ENCODE results near the gene TEX19. TPM values are rescaled to one million over a fixed set of nuclear protein-coding genes. Genes with fewer than 3 reads are reported as not detected.

The TEX19 gene
- total and polyA plus RNA-seq, 2 of the 8 experiments (the other 6 are each of a cell fraction or from before 2014, with no cell fraction given), result 0.54 to 0.80 TPM

DNA sequence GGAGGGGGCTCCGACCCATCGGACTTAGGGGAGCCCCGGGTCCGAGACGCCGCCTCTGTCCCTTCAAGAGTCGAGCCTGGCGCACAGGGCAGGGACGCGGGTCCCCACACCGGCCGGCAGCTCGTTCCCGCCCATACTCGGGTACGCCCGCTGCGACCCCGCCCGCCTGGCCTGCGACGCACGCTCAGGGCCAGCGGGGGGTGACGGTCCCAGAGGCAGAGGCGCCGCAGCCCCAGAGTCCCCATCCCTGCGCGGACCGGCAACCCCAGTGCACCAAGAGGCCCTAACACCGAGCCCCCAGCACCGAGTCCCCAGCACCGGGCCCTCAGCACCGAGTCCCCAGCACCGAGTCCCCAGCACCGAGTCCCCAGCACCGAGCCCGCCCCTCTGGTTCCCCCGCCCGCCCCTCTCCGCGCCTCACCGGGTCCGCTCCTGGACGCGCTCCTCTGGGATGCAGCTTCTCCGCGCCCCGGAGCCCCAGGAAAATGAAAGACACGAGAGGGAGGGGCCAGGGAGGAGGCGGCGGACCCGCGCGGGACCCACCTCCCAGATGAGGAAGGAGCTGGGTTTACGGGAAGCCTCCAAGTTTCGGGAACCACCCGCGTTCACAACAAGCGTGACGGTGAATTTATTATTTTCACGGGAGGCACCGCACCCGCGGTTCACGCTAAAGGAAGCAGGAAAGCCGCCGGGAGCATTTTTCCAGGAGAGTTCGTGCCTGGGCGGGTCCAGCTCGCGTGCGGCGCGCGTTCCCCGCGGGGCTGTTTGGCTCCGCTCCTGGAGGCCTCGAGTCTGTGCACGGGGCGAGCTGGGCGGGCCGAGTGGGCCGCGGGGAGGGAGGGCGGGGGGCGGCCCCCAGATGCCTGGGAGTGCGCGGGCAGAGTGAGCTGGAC is 25.5 kb upstream of the TEX19 start, which contains the start of gene SECTM1 (continued):
- TF ChIP-seq, protein P1, sequence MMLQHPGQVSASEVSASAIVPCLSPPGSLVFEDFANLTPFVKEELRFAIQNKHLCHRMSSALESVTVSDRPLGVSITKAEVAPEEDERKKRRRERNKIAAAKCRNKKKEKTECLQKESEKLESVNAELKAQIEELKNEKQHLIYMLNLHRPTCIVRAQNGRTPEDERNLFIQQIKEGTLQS (IDR thresholded peaks at IDR 0.05; ENCODE audit: insufficient read depth, low read depth, low read length), result no peak
- TF ChIP-seq BRCA1 (IDR thresholded peaks at IDR 0.05; ENCODE audit: low read depth, low read length) (no peak), YY1 (IDR thresholded peaks at IDR 0.05; ENCODE audit: low read depth, low read length) (no peak), POLR2AphosphoS5 (IDR thresholded peaks at IDR 0.05; ENCODE audit: low read depth, low read length) (no peak), ZNF274 (IDR thresholded peaks at IDR 0.05; ENCODE audit: borderline replicate concordance, extremely low read depth, low read length) (no peak), PHF8 (conservative IDR thresholded peaks at IDR 0.05; ENCODE audit: low read depth, low read length) (no peak), BACH1 (IDR thresholded peaks at IDR 0.05; ENCODE audit: low read length) (peak; percentile 51; the same call in 1 of the 2 replicates), JUN (IDR thresholded peaks at IDR 0.05; ENCODE audit: low read depth, low read length) (no peak), CEBPB (IDR thresholded peaks at IDR 0.05; ENCODE audit: low read depth, low read length) (no peak), FOSL1 (IDR thresholded peaks at IDR 0.05; ENCODE audit: insufficient read depth, low read depth, low read length) (no peak), RBBP5 (IDR thresholded peaks at IDR 0.05; ENCODE audit: borderline replicate concordance, low read depth, low read length) (no peak), SAP30 (IDR thresholded peaks at IDR 0.05; ENCODE audit: insufficient read depth, insufficient replicate concordance, low read length) (no peak), ASH2L (IDR thresholded peaks at IDR 0.05; ENCODE audit: low read length) (no peak), NRF1 (IDR thresholded peaks at IDR 0.05; ENCODE audit: low read depth, low read length) (no peak), KDM4A (IDR thresholded peaks at IDR 0.05; ENCODE audit: low read depth, low read length, severe bottlenecking) (peak; percentile 54), EP300 (IDR thresholded peaks at IDR 0.05; ENCODE audit: borderline replicate concordance in 1 of 2, low read depth in 2 of 2, low read length in 2 of 2) (no peak), RXRA (IDR thresholded peaks at IDR 0.05; ENCODE audit: insufficient read depth, low read depth, low read length) (no peak), CBX5 (IDR thresholded peaks at IDR 0.05; ENCODE audit: low read depth, low read length) (no peak), MAFK (IDR thresholded peaks at IDR 0.05; ENCODE audit: low read depth, low read length) (no peak), SP1 (IDR thresholded peaks at IDR 0.05; ENCODE audit: low read depth, low read length) (no peak)
- TF ChIP-seq, protein P2, sequence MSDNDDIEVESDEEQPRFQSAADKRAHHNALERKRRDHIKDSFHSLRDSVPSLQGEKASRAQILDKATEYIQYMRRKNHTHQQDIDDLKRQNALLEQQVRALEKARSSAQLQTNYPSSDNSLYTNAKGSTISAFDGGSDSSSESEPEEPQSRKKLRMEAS (IDR thresholded peaks at IDR 0.05), result peak; percentile 46; the same call in 1 of the 2 replicates
- TF ChIP-seq, protein P3, sequence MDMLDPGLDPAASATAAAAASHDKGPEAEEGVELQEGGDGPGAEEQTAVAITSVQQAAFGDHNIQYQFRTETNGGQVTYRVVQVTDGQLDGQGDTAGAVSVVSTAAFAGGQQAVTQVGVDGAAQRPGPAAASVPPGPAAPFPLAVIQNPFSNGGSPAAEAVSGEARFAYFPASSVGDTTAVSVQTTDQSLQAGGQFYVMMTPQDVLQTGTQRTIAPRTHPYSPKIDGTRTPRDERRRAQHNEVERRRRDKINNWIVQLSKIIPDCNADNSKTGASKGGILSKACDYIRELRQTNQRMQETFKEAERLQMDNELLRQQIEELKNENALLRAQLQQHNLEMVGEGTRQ (IDR thresholded peaks at IDR 0.05; ENCODE audit: low read length), result no peak
